Measurements from ENCODE around the gene TUBG1. TPM values are rescaled to one million over a fixed set of nuclear protein-coding genes. Genes with fewer than 3 reads are reported as not detected.

The TUBG1 gene
- total RNA-seq, 6 experiments from 2014 or later = 85.5 to 127 (median 112) TPM

DNA sequence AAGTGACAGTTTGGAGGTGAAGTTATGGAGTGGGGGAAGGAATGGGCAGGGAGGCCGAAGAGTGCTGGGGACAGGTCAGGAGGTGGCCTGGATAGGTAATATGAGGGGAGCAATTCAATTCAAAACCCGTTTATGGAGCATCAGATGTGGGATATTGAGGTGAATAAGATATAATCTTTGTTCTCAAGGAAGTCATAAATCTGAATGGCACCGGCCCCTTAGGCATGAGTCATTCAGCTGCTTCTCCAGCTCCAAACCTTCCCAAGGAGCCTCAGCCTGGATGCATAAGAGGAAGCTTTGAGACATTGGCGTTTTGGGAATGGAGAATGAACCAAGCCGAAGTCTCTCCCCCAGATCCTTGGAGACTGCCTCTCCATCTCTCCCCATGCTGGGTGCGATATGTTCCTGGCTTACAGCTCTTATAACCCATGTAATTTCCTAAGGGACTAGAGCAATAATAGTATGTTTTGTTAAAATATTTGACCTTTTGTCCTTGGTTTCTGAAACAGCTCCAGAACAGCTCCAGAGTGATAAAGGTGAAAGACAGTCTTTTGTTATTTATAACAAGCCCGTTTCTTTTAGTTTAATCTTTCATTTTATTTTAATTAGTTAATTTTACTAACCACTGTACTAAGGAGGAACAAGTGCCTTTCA lies 51.3 kb downstream of the TUBG1 start:
- peaks cover 10% of the 10 kb centered on the region for H3K36me3 Mint-ChIP-seq (ENCODE audit: low read depth)
- H3K9me3 Mint-ChIP-seq = no peaks in the 10 kb centered on the region
- TF ChIP-seq, protein P1, sequence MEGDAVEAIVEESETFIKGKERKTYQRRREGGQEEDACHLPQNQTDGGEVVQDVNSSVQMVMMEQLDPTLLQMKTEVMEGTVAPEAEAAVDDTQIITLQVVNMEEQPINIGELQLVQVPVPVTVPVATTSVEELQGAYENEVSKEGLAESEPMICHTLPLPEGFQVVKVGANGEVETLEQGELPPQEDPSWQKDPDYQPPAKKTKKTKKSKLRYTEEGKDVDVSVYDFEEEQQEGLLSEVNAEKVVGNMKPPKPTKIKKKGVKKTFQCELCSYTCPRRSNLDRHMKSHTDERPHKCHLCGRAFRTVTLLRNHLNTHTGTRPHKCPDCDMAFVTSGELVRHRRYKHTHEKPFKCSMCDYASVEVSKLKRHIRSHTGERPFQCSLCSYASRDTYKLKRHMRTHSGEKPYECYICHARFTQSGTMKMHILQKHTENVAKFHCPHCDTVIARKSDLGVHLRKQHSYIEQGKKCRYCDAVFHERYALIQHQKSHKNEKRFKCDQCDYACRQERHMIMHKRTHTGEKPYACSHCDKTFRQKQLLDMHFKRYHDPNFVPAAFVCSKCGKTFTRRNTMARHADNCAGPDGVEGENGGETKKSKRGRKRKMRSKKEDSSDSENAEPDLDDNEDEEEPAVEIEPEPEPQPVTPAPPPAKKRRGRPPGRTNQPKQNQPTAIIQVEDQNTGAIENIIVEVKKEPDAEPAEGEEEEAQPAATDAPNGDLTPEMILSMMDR (IDR thresholded peaks at IDR 0.05) = no peak
- peaks cover 46% of the 10 kb centered on the region for H3K4me1 Mint-ChIP-seq (ENCODE audit: low read depth)
- peak; percentile 74 for DNase-seq
- H3K27ac Mint-ChIP-seq = peak overlapping the region; percentile 38
- H3K4me3 Mint-ChIP-seq = peak overlapping the region; percentile 25
- no peaks in the 10 kb centered on the region for H3K27me3 Mint-ChIP-seq (ENCODE audit: insufficient read depth)

Other genes with a start within 250 kb of the TUBG1 start
- 10 to 100 TPM; 65.3 to 74.5 (median 68.8) TPM for gene STAT3, start 221.2 kb upstream of the TUBG1 start, total RNA-seq (2021; fragmentation: NEBNext Ultra II Directional; extraction: Animal tissue kit (Norgen Biotek cat#: 25700))
- 1,000 to 10,000 TPM; 1,059 to 1,221 (median 1,100) TPM for gene CAVIN1, start 186.4 kb upstream of the TUBG1 start, total RNA-seq (2021; fragmentation: NEBNext Ultra II Directional; extraction: Animal tissue kit (Norgen Biotek cat#: 25700))
- gene ATP6V0A1, start 150.8 kb upstream of the TUBG1 start, total RNA-seq (2021; fragmentation: NEBNext Ultra II Directional; extraction: Animal tissue kit (Norgen Biotek cat#: 25700)) = 10 to 100 TPM; 29.6 to 56.7 (median 37.1) TPM
- gene NAGLU, start 73.4 kb upstream of the TUBG1 start, total RNA-seq (2021; fragmentation: NEBNext Ultra II Directional; extraction: Animal tissue kit (Norgen Biotek cat#: 25700)) = 10 to 100 TPM; 38.7 to 43.1 (median 39.9) TPM
- 1 to 10 TPM in 4 of 6 experiments, under 1 TPM in 2; 0.66 to 1.5 (median 1.1) TPM for gene HSD17B1, start 56.8 kb upstream of the TUBG1 start, total RNA-seq (2021; fragmentation: NEBNext Ultra II Directional; extraction: Animal tissue kit (Norgen Biotek cat#: 25700))
- 10 to 100 TPM; 64.6 to 77.6 (median 71.1) TPM for gene COASY, start 47.5 kb upstream of the TUBG1 start, total RNA-seq (2021; fragmentation: NEBNext Ultra II Directional; extraction: Animal tissue kit (Norgen Biotek cat#: 25700))
- gene MLX, start 42.6 kb upstream of the TUBG1 start, total RNA-seq (2021; fragmentation: NEBNext Ultra II Directional; extraction: Animal tissue kit (Norgen Biotek cat#: 25700)) = 10 to 100 TPM; 40.7 to 48.3 (median 47.0) TPM
- 10 to 100 TPM in 5 of 6 experiments, 1 to 10 TPM in 1; 7.3 to 18.2 (median 16.0) TPM for gene PSMC3IP, start 32.0 kb upstream of the TUBG1 start, total RNA-seq (2021; fragmentation: NEBNext Ultra II Directional; extraction: Animal tissue kit (Norgen Biotek cat#: 25700))
- 10 to 100 TPM; 42.5 to 61.1 (median 48.9) TPM for gene RETREG3, start 309 bp upstream of the TUBG1 start, total RNA-seq (2021; fragmentation: NEBNext Ultra II Directional; extraction: Animal tissue kit (Norgen Biotek cat#: 25700))
- gene TUBG2, start 49.6 kb downstream of the TUBG1 start, total RNA-seq (2021; fragmentation: NEBNext Ultra II Directional; extraction: Animal tissue kit (Norgen Biotek cat#: 25700)) = 10 to 100 TPM; 15.2 to 17.3 (median 16.9) TPM
- gene PLEKHH3, start 67.3 kb downstream of the TUBG1 start, total RNA-seq (2021; fragmentation: NEBNext Ultra II Directional; extraction: Animal tissue kit (Norgen Biotek cat#: 25700)) = 10 to 100 TPM; 16.4 to 22.4 (median 19.1) TPM
- 1 to 10 TPM; 1.7 to 2.9 (median 2.2) TPM for gene CCR10, start 72.2 kb downstream of the TUBG1 start, total RNA-seq (2021; fragmentation: NEBNext Ultra II Directional; extraction: Animal tissue kit (Norgen Biotek cat#: 25700))
- gene CNTNAP1, start 72.8 kb downstream of the TUBG1 start, total RNA-seq (2021; fragmentation: NEBNext Ultra II Directional; extraction: Animal tissue kit (Norgen Biotek cat#: 25700)) = 10 to 100 TPM; 26.0 to 43.7 (median 37.7) TPM
- gene EZH1, start 135.4 kb downstream of the TUBG1 start, total RNA-seq (2021; fragmentation: NEBNext Ultra II Directional; extraction: Animal tissue kit (Norgen Biotek cat#: 25700)) = 10 to 100 TPM; 18.3 to 21.2 (median 19.2) TPM
- gene RAMP2, start 151.5 kb downstream of the TUBG1 start, total RNA-seq (2021; fragmentation: NEBNext Ultra II Directional; extraction: Animal tissue kit (Norgen Biotek cat#: 25700)) = 1 to 10 TPM in 3 of 6 experiments, under 1 TPM in 3; 0.40 to 1.3 (median 0.80) TPM
- gene VPS25, start 163.8 kb downstream of the TUBG1 start, total RNA-seq (2021; fragmentation: NEBNext Ultra II Directional; extraction: Animal tissue kit (Norgen Biotek cat#: 25700)) = 10 to 100 TPM; 79.3 to 94.5 (median 90.5) TPM
- gene WNK4, start 170.9 kb downstream of the TUBG1 start, total RNA-seq (2021; fragmentation: NEBNext Ultra II Directional; extraction: Animal tissue kit (Norgen Biotek cat#: 25700)) = 10 to 100 TPM; 22.2 to 33.0 (median 24.3) TPM
- gene COA3, start 189.0 kb downstream of the TUBG1 start, total RNA-seq (2021; fragmentation: NEBNext Ultra II Directional; extraction: Animal tissue kit (Norgen Biotek cat#: 25700)) = 10 to 100 TPM; 52.8 to 67.3 (median 61.1) TPM
- gene CNTD1, start 189.2 kb downstream of the TUBG1 start, total RNA-seq (2021; fragmentation: NEBNext Ultra II Directional; extraction: Animal tissue kit (Norgen Biotek cat#: 25700)) = under 1 TPM in 1 of 6 experiments, not detected in 5; 0.19 TPM
- 100 to 1,000 TPM in 3 of 6 experiments, 10 to 100 TPM in 3; 95.6 to 113 (median 99.9) TPM for gene BECN1, start 214.6 kb downstream of the TUBG1 start, total RNA-seq (2021; fragmentation: NEBNext Ultra II Directional; extraction: Animal tissue kit (Norgen Biotek cat#: 25700))
- 100 to 1,000 TPM; 153 to 184 (median 162) TPM for gene PSME3, start 223.7 kb downstream of the TUBG1 start, total RNA-seq (2021; fragmentation: NEBNext Ultra II Directional; extraction: Animal tissue kit (Norgen Biotek cat#: 25700))
- under 1 TPM; 0.20 to 0.78 (median 0.41) TPM for gene AOC2, start 234.9 kb downstream of the TUBG1 start, total RNA-seq (2021; fragmentation: NEBNext Ultra II Directional; extraction: Animal tissue kit (Norgen Biotek cat#: 25700))
- gene AOC3, start 241.5 kb downstream of the TUBG1 start, total RNA-seq (2021; fragmentation: NEBNext Ultra II Directional; extraction: Animal tissue kit (Norgen Biotek cat#: 25700)) = under 1 TPM in 4 of 6 experiments, not detected in 2; 0.05 to 0.14 (median 0.06) TPM

All from HFFc6 (cell line).